Hematopoietic multipotent progenitor cell treated with erythropoietin and hydrocortisone succinate and interleukin-3 and kit ligand, for 17 days (in vitro differentiated cells): Measurements from ENCODE around the gene HIPK2.

Experiments used
- DNase-seq: peaks from one replicate; pipeline ENCODE4 v3.0.0-alpha.2; 2015; ENCODE audit warnings: low spot score

Gene HIPK2

GRCh38 chr7:139588632-139589031, 189.2 kb downstream of the HIPK2 start:
- no peak for DNase-seq

DNA sequence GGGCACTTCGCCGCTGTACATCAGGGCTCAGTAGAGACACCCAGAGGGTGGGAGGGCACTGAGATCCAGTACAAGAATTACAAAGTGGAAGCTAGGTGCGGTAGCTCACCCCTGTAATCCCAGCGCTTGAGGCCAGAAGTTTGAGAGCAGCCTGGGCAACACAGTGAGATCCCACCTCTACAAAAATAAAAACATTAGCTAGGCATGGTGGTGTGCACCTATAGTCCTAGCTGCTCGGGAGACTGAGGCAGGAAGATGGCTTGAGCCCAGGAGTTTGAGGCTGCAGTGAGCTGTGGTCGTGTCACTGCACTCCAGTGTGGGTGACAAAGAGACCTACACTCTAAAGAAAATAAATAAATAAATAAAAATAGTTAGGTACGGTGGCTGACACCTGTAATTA, 190.3 kb downstream of the HIPK2 start:
- DNase-seq: no peak

GRCh38 chr7:139586286-139586685, 191.5 kb downstream of the HIPK2 start:
- no peak for DNase-seq

DNA sequence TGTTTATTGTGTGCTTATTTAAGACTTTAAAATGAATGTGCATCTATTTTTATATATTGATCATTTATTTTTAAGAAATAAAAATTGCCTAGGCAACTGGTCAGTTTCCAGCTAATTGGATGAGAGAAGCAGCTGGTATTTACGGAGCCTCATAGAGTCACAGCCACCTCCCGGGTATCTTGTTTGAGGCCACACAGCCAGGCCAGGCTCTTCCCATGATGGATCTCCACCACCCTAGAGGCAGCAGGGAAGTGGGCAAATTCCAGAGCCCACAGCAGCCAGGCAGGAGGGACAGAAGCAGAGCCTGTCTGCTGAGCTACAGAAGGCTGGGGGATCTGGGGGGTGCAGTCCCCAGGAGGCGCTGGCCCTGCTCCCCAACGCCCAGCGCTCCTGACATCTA, 192.8 kb downstream of the HIPK2 start:
- no peak for DNase-seq

GRCh38 chr7:139583826-139584553, 193.8 kb downstream of the HIPK2 start:
- no peak for DNase-seq

DNA sequence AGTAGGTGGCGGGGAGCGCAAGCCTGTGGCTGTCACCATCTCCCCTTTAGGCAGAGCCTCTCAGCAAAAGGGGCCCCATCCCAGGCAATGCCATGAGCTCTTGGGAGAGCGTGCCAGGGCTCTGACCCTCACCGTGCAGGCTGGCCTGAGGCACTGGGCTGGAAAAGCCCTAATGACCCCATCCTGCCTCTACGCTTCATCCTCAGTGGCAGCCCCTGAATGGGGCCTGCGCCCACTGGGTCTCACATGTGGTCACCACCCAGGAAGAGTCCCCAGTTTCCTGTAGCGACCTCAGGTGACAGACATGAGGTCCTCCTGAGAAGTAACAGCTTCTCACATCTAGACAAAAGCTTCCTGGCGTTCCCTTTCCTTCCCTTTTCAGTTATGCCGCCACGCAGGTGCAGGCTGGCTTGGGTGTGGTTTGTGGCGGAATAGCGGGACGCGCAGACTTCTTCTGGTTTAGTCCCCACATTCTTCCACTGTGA, 195.1 kb downstream of the HIPK2 start:
- DNase-seq: no peak

GRCh38 chr7:139582130-139582650, 195.6 kb downstream of the HIPK2 start:
- no peak for DNase-seq

- no peak for DNase-seq
These were observed 197.4 kb downstream of the HIPK2 start for GRCh38 chr7:139580435-139580834.

GRCh38 chr7:139576179-139576973, 201.4 kb downstream of the HIPK2 start:
- no peak for DNase-seq

DNA sequence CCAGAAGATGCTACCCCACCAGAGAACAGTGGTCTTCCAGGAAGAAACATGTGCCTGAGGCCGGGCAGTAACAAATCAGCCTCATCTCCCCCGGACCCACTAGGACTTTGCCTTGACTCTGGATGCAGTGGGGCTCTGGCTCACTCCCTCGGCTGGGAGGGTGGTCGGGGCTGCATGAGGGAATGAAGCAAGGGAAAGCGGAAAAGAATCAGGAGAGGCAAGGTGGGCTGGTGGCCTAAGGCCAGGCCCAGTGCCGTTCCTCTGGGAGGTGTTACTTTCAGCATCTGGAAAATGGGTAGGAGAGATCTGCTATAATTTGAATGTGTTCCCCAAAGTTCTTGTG, 202.5 kb downstream of the HIPK2 start:
- DNase-seq: no peak

DNA sequence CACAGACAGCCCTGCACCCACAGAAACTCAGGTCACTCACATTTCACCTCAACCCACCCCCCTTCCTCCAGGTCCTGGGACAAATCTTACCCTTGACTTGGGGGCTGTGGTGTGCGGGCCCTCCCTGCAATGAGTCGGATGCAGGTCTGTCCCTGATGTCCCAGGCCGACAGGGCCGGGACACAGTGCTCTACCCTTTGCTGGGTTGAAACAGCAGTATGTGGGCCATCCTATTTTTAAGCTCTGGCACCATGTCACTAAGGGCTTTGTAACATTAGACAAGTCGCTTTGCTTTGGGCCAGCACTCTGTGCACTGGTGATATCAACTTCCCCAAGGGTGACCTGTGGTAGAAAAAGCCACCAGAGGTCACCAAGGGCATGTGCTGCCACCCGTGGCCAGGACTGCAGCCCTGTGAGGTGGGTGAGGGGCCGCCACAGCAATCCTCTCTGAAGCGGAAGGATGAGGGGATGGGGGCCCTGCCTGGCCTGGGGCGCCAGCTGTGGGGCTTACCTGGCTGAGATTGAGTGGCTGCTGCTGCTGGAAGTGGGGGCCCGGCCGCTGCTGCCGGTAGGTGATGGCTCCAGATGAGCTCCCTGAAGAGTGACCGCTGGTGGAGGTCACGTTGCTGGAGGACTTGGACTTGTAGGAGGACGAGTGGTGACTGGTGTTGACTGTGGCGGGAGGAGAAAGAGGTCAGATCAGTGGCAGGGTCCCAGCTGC, 203.0 kb downstream of the HIPK2 start:
- no peak for DNase-seq

GRCh38 chr7:139573871-139574270, 203.9 kb downstream of the HIPK2 start:
- no peak for DNase-seq

GRCh38 chr7:139572704-139573385, 205.0 kb downstream of the HIPK2 start:
- DNase-seq: no peak

DNA sequence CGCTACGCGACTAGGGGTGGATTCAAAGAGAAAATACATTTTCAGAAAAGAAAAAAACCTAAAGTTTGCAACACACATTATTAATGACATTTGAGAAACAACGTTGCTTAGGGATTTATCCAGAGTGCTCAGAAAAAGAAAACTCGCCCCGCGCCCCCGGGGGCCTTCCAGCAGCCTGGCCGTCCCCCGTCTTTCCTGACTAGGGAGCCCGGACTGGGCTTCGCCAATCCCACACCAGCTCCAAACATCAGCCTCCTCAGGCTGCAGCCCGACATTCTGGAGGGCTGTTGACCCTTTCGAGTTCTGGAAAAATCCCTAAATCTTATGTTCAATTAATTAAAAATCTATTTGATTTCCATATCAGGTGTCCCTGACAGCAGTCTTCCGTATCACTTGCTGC, 205.7 kb downstream of the HIPK2 start:
- DNase-seq: no peak

DNA sequence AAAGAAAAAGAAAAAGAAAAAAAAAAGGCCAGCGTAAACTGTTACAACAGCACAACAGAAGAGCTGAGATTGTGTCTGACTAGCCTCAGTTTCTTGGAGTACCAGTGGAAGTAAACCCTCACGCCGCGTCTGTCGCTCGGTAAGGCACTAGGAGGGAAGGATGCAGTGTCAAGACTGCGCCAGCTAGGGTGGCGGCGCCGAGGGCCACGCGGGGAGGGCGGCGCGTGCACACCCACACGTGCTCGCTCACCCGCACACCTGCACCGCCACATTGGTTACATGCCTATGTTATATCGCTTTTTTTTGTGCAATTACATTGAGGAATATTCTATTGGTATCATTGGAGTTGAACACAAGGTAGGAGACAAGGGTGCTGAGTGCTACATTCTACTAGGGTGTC, 206.1 kb downstream of the HIPK2 start:
- no peak for DNase-seq

GRCh38 chr7:139571190-139571589, 206.6 kb downstream of the HIPK2 start:
- no peak for DNase-seq

DNA sequence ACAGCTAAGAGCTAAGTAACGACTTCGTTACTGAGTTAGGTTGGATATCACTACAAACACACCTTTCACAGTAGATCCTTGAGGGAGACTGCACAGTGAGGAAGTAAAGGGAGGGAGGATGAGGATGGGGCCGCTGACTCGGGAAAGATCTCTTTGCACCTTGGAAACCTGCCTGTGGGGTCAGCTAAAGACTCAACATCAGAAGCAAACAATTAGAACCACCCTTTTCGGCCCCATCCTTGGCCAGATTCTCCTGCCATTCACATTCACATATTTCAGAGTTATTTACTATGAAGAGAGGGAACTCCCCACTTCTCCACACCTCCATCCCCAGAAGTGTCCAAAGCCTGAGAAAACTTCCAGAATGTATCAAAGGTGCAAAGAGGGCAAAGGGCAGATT, 207.2 kb downstream of the HIPK2 start:
- no peak for DNase-seq

- no peak for DNase-seq
These were observed 207.7 kb downstream of the HIPK2 start for GRCh38 chr7:139570119-139570518.

DNA sequence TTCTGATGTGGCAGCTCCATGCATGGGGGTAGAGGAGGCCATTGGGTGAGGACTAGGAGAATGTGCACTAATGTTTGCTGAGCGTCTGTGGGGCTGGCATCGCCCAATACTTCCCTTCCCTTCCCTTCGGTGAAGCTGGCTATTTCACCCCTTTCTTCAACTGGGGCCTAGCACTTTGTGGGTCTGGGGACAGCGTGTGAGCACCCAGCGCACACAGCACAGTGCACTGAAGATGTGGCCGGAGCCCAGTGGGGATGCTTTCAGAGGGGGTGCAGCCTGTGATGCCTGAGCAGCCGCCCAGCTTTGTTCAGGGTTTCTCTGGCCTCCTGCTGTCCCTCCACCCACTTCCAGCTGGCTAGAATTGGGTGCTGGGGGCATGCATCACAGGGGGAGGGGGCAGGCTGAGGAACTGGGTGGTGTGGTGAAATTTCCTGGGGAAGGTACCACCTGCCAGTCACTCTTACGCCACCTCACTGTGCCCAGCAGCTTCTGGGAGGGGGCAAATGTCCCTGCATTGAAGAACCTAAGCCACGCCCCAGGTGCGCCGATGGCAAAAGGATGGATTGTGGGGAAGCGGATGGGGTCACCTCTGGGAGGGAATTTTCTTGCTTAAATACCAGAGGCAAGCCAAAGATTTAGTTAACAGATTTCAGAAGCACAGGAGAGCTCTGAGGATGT, 208.8 kb downstream of the HIPK2 start:
- DNase-seq: no peak

GRCh38 chr7:139568346-139568675, 209.5 kb downstream of the HIPK2 start:
- no peak for DNase-seq

- no peak for DNase-seq
These were observed 210.0 kb downstream of the HIPK2 start for GRCh38 chr7:139567647-139568345.
